ENCODE data around the gene RASGRF2.

RASGRF2 gene

DNA sequence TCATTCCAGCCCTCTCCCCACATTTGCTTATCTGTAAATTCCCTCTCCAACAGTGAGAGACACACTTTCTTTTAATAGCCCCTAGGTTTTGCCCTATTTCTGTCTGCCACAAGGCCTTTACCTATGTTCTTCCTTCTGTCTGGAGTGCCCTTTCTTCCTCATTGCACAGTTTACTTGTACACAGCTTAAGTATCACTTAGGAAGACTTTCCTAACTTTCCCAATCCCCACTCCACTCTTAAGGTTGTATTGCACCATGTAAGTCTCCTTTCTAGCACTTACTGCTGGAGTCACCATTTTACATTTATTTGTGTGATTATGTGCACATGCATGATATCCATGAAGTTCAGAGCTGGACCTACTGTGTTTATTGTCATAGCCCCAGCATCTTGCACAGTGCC, 262.1 kb downstream of the RASGRF2 start:
- H3K27me3 ChIP-seq (ENCODE audit: control insufficient read depth, insufficient read depth, low read length) = no peaks in the 10 kb centered on the region
- no peak overlapping the region for H3K4me2 ChIP-seq (ENCODE audit: low read length)
- H3K36me3 ChIP-seq (ENCODE audit: control insufficient read depth, insufficient read depth, low read length) = no peaks in the 10 kb centered on the region
- no peaks in the 10 kb centered on the region for H3K4me1 ChIP-seq
- no peak overlapping the region for H3K4me3 ChIP-seq (ENCODE audit: low read depth, low read length)
- no peaks in the 10 kb centered on the region for H3K79me2 ChIP-seq
- H3K27ac ChIP-seq = no peak overlapping the region
- TF ChIP-seq, protein P1, sequence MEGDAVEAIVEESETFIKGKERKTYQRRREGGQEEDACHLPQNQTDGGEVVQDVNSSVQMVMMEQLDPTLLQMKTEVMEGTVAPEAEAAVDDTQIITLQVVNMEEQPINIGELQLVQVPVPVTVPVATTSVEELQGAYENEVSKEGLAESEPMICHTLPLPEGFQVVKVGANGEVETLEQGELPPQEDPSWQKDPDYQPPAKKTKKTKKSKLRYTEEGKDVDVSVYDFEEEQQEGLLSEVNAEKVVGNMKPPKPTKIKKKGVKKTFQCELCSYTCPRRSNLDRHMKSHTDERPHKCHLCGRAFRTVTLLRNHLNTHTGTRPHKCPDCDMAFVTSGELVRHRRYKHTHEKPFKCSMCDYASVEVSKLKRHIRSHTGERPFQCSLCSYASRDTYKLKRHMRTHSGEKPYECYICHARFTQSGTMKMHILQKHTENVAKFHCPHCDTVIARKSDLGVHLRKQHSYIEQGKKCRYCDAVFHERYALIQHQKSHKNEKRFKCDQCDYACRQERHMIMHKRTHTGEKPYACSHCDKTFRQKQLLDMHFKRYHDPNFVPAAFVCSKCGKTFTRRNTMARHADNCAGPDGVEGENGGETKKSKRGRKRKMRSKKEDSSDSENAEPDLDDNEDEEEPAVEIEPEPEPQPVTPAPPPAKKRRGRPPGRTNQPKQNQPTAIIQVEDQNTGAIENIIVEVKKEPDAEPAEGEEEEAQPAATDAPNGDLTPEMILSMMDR (IDR thresholded peaks at IDR 0.05) = no peak
- H3K9ac ChIP-seq = no peak overlapping the region
- H2AFZ ChIP-seq = no peak overlapping the region
- H3K9me3 ChIP-seq (ENCODE audit: control insufficient read depth, low read length) = no peaks in the 10 kb centered on the region

DNA sequence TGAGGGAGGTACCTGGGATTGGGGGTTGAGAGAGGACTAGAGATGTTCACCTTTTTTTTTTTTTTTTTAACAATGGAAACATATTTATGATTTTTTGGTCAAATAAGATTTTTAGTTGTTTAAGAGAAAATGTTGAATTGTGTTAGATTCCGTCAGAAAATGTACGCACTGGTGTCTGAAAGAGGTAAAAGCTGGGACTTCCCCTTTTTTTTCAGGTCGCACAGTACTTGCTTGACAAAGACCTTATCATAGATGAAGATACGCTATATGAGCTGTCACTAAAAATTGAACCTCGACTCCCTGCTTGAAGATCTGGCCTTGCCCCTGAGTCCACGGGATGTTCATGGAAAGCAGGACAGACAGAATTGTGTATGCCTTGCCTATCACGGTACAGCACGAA, 265.3 kb downstream of the RASGRF2 start:
- Histone ChIP-seq H3K27me3 (ENCODE audit: control insufficient read depth, insufficient read depth, low read length) (no peaks in the 10 kb centered on the region), H3K4me2 (ENCODE audit: low read length) (no peak overlapping the region), H3K27ac (no peak overlapping the region), H2AFZ (no peak overlapping the region), H3K9me3 (ENCODE audit: control insufficient read depth, low read length) (no peaks in the 10 kb centered on the region), H3K4me3 (ENCODE audit: low read depth, low read length) (no peak overlapping the region), H3K4me1 (no peaks in the 10 kb centered on the region), H3K79me2 (no peaks in the 10 kb centered on the region), H3K9ac (no peak overlapping the region), H3K36me3 (ENCODE audit: control insufficient read depth, insufficient read depth, low read length) (no peaks in the 10 kb centered on the region)
- TF ChIP-seq, protein P1 (IDR thresholded peaks at IDR 0.05) = no peak

GRCh38 chr5:81226286-81226685, 266.1 kb downstream of the RASGRF2 start:
- H3K36me3 ChIP-seq (ENCODE audit: control insufficient read depth, insufficient read depth, low read length) = no peaks in the 10 kb centered on the region

DNA sequence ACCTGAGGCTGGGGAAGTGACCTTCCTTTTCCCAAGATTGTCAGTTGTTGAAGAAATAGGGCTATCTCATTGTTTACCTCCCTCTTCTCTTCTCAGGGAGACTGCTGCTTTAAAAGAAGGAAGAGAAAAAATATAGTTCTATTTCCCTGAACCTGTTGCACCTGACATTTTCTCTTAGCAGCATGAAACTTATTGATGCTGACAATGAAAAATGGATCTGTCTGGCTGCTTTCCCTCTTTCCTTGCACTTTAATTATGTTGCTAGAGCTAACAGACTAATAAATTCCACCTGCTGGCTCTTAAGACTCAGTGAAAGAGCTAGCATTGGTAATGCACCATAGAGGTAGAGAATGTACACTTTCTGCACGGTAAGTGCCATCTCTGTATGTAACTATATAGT, 266.8 kb downstream of the RASGRF2 start:
- H3K4me3 ChIP-seq (ENCODE audit: low read depth, low read length) = no peak overlapping the region
- H3K9me3 ChIP-seq (ENCODE audit: control insufficient read depth, low read length) = no peaks in the 10 kb centered on the region
- H3K4me1 ChIP-seq = no peaks in the 10 kb centered on the region
- no peaks in the 10 kb centered on the region for H3K36me3 ChIP-seq (ENCODE audit: control insufficient read depth, insufficient read depth, low read length)
- H3K27me3 ChIP-seq (ENCODE audit: control insufficient read depth, insufficient read depth, low read length) = no peaks in the 10 kb centered on the region
- no peak overlapping the region for H2AFZ ChIP-seq
- no peak overlapping the region for H3K27ac ChIP-seq
- H3K9ac ChIP-seq = no peak overlapping the region
- TF ChIP-seq, protein P1 (IDR thresholded peaks at IDR 0.05) = no peak
- H3K4me2 ChIP-seq (ENCODE audit: low read length) = no peak overlapping the region
- H3K79me2 ChIP-seq = no peaks in the 10 kb centered on the region

More at GRCh38 chr5:81226286-81226685, 266.1 kb downstream of the RASGRF2 start:
- Histone ChIP-seq H3K4me2 (ENCODE audit: low read length) (no peak overlapping the region), H2AFZ (no peak overlapping the region), H3K4me3 (ENCODE audit: low read depth, low read length) (no peak overlapping the region), H3K79me2 (no peaks in the 10 kb centered on the region), H3K4me1 (no peaks in the 10 kb centered on the region), H3K9ac (no peak overlapping the region), H3K27me3 (ENCODE audit: control insufficient read depth, insufficient read depth, low read length) (no peaks in the 10 kb centered on the region), H3K27ac (no peak overlapping the region), H3K9me3 (ENCODE audit: control insufficient read depth, low read length) (no peaks in the 10 kb centered on the region)
- TF ChIP-seq, protein P1 (IDR thresholded peaks at IDR 0.05) = no peak

DNA sequence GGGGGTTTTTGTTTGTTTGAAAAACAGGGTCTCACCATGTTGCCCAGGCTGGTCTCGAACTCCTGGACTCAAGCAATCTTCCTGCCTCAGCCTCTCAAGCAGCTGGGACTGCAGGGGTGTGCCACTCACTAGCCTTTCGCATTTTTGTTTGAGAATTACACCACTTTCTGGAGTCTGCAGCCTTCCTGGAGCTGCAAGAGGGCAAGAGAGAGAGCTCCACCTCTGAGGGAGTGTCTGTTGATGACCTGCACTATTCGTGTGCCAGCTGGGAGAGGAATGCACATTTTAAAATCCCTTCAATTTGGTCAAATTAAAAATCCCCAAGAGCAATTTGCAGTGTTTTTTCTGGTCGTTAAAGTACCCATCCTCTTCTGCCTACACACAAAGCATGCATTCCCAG, 267.9 kb downstream of the RASGRF2 start:
- TF ChIP-seq, protein P1 (IDR thresholded peaks at IDR 0.05) = no peak
- no peak overlapping the region for H3K27ac ChIP-seq
- H3K27me3 ChIP-seq (ENCODE audit: control insufficient read depth, insufficient read depth, low read length) = no peaks in the 10 kb centered on the region
- H3K9me3 ChIP-seq (ENCODE audit: control insufficient read depth, low read length) = no peaks in the 10 kb centered on the region
- H3K9ac ChIP-seq = no peak overlapping the region
- no peaks in the 10 kb centered on the region for H3K36me3 ChIP-seq (ENCODE audit: control insufficient read depth, insufficient read depth, low read length)
- H3K4me1 ChIP-seq = no peaks in the 10 kb centered on the region
- H2AFZ ChIP-seq = no peak overlapping the region
- H3K79me2 ChIP-seq = no peaks in the 10 kb centered on the region
- no peak overlapping the region for H3K4me3 ChIP-seq (ENCODE audit: low read depth, low read length)
- H3K4me2 ChIP-seq (ENCODE audit: low read length) = no peak overlapping the region

All from parathyroid adenoma (tissue), 2 donors.